Muscle layer of colon (tissue), 2 donors: ENCODE measurements around the gene C1QTNF2.
"Not testable (repeated sequence)": the region's sequence is repeated elsewhere in the genome, so short reads cannot be mapped to it uniquely, and the experiment has no call there.

Experiments
- H3K27ac ChIP-seq: one replicate; pipeline ENCODE4 v1.7.0; 2013; ENCODE audit warnings: low read depth, mild to moderate bottlenecking, low read length, moderate library complexity
- H3K27me3 ChIP-seq, 2 donors: one replicate each; pipeline ENCODE4 v1.7.0; 2013; ENCODE audit warnings: low read length in 2 of 2, mild to moderate bottlenecking in 2 of 2; ENCODE audit not compliant: insufficient read depth in 2 of 2, control insufficient read depth in 1 of 2
- H3K36me3 ChIP-seq: one replicate; pipeline ENCODE4 v1.7.0; 2013; ENCODE audit warnings: mild to moderate bottlenecking, low read length; ENCODE audit not compliant: insufficient read depth
- H3K4me1 ChIP-seq: one replicate; pipeline ENCODE4 v1.7.0; 2013; ENCODE audit warnings: mild to moderate bottlenecking, low read length; ENCODE audit not compliant: insufficient read depth
- H3K4me3 ChIP-seq, 2 donors: one replicate each; pipeline ENCODE4 v1.7.0; 2013; ENCODE audit warnings: low read length in 2 of 2, low read depth in 1 of 2, mild to moderate bottlenecking in 1 of 2, moderate library complexity in 1 of 2
- H3K9ac ChIP-seq: one replicate; pipeline ENCODE4 v1.7.0; 2013; ENCODE audit warnings: low read length
- H3K9me3 ChIP-seq: one replicate; pipeline ENCODE4 v1.7.0; 2013; ENCODE audit warnings: mild to moderate bottlenecking, low read length
- donor health status: abdominal sarcoma.
- donor health status: Adenocarcinoma of cecum.

C1QTNF2 gene

GRCh38 chr5:160356550-160357347, 13.7 kb downstream of the C1QTNF2 start:
- H3K9me3 ChIP-seq: no peaks in the 10 kb centered on the region
- H3K36me3 ChIP-seq: peaks cover 5% of the 10 kb centered on the region
- no peak overlapping the region for H3K27ac ChIP-seq
- H3K27me3 ChIP-seq: no peaks in the 10 kb centered on the region
- H3K4me1 ChIP-seq: peaks cover 28% of the 10 kb centered on the region
- H3K9ac ChIP-seq: no peak overlapping the region
- no peak overlapping the region for H3K4me3 ChIP-seq

- Histone ChIP-seq H3K4me1 (peaks cover 28% of the 10 kb centered on the region), H3K9ac (no peak overlapping the region), H3K27me3 (no peaks in the 10 kb centered on the region), H3K36me3 (peaks cover 5% of the 10 kb centered on the region), H3K9me3 (no peaks in the 10 kb centered on the region), H3K27ac (no peak overlapping the region), H3K4me3 (no peak overlapping the region)
Observed at GRCh38 chr5:160354666-160355065, 15.8 kb downstream of the C1QTNF2 start.

GRCh38 chr5:160353379-160353778, 17.0 kb downstream of the C1QTNF2 start:
- Histone ChIP-seq H3K9ac (no peak overlapping the region), H3K27ac (no peak overlapping the region)

GRCh38 chr5:160352308-160352707, 18.1 kb downstream of the C1QTNF2 start:
- no peak overlapping the region for H3K9ac ChIP-seq
- H3K4me3 ChIP-seq: no peak overlapping the region
- H3K27me3 ChIP-seq: no peaks in the 10 kb centered on the region

More at GRCh38 chr5:160353379-160353778, 17.0 kb downstream of the C1QTNF2 start:
- no peaks in the 10 kb centered on the region for H3K27me3 ChIP-seq
- peaks cover 5% of the 10 kb centered on the region for H3K36me3 ChIP-seq
- H3K4me1 ChIP-seq: peaks cover 19% of the 10 kb centered on the region
- H3K9me3 ChIP-seq: no peaks in the 10 kb centered on the region
- no peak overlapping the region for H3K4me3 ChIP-seq

GRCh38 chr5:160349935-160350303, 20.5 kb downstream of the C1QTNF2 start:
- peaks cover 5% of the 10 kb centered on the region for H3K36me3 ChIP-seq
- H3K9me3 ChIP-seq: no peaks in the 10 kb centered on the region
- no peaks in the 10 kb centered on the region for H3K4me1 ChIP-seq
- no peak overlapping the region for H3K9ac ChIP-seq
- no peak overlapping the region for H3K27ac ChIP-seq
- H3K4me3 ChIP-seq: no peak overlapping the region
- H3K27me3 ChIP-seq: no peaks in the 10 kb centered on the region

More at GRCh38 chr5:160352308-160352707, 18.1 kb downstream of the C1QTNF2 start:
- Histone ChIP-seq H3K9me3 (no peaks in the 10 kb centered on the region), H3K27ac (no peak overlapping the region), H3K36me3 (peaks cover 5% of the 10 kb centered on the region), H3K4me1 (peaks cover 14% of the 10 kb centered on the region)

GRCh38 chr5:160349249-160349934, 21.0 kb downstream of the C1QTNF2 start:
- Histone ChIP-seq H3K9me3 (no peaks in the 10 kb centered on the region), H3K36me3 (peaks cover 5% of the 10 kb centered on the region), H3K4me3 (no peak overlapping the region), H3K27me3 (no peaks in the 10 kb centered on the region), H3K27ac (no peak overlapping the region), H3K4me1 (no peaks in the 10 kb centered on the region), H3K9ac (no peak overlapping the region)

- H3K4me3 ChIP-seq: no peak overlapping the region
- no peaks in the 10 kb centered on the region for H3K27me3 ChIP-seq
- H3K36me3 ChIP-seq: peaks cover 5% of the 10 kb centered on the region
- no peaks in the 10 kb centered on the region for H3K4me1 ChIP-seq
- H3K27ac ChIP-seq: no peak overlapping the region
- no peaks in the 10 kb centered on the region for H3K9me3 ChIP-seq
- no peak overlapping the region for H3K9ac ChIP-seq
Observed at GRCh38 chr5:160348080-160348479, 22.3 kb downstream of the C1QTNF2 start.

- H3K27ac ChIP-seq: no peak overlapping the region
- no peak overlapping the region for H3K4me3 ChIP-seq
- peaks cover 4% of the 10 kb centered on the region for H3K36me3 ChIP-seq
- no peaks in the 10 kb centered on the region for H3K4me1 ChIP-seq
- no peaks in the 10 kb centered on the region for H3K9me3 ChIP-seq
- H3K27me3 ChIP-seq: no peaks in the 10 kb centered on the region
- no peak overlapping the region for H3K9ac ChIP-seq
Observed at GRCh38 chr5:160347448-160347847, 23.0 kb downstream of the C1QTNF2 start.

GRCh38 chr5:160342413-160342941, 27.9 kb downstream of the C1QTNF2 start:
- Histone ChIP-seq H3K27ac (no peak overlapping the region), H3K9ac (no peak overlapping the region), H3K27me3 (no peaks in the 10 kb centered on the region), H3K9me3 (no peaks in the 10 kb centered on the region), H3K4me3 (no peak overlapping the region), H3K4me1 (no peaks in the 10 kb centered on the region), H3K36me3 (no peaks in the 10 kb centered on the region)

GRCh38 chr5:160341309-160341870, 29.0 kb downstream of the C1QTNF2 start:
- no peaks in the 10 kb centered on the region for H3K36me3 ChIP-seq
- no peak overlapping the region for H3K9ac ChIP-seq
- no peaks in the 10 kb centered on the region for H3K4me1 ChIP-seq
- H3K27ac ChIP-seq: no peak overlapping the region
- no peak overlapping the region for H3K4me3 ChIP-seq
- H3K9me3 ChIP-seq: no peaks in the 10 kb centered on the region
- H3K27me3 ChIP-seq: no peaks in the 10 kb centered on the region

GRCh38 chr5:160340513-160340912, 29.9 kb downstream of the C1QTNF2 start:
- H3K4me3 ChIP-seq, H3K9ac ChIP-seq, H3K36me3 ChIP-seq, H3K27ac ChIP-seq, H3K27me3 ChIP-seq, H3K4me1 ChIP-seq, H3K9me3 ChIP-seq: not testable (repeated sequence)
